ENCODE data around the gene LCN12.

The LCN12 gene

GRCh38 chr9:136945333-136946227 is 6.5 kb upstream of the LCN12 start:
- FAIRE-seq: no peak

GRCh38 chr9:136946228-136947027 is 5.6 kb upstream of the LCN12 start:
- no peak for FAIRE-seq

GRCh38 chr9:136947028-136947891 is 4.8 kb upstream of the LCN12 start:
- FAIRE-seq: no peak

GRCh38 chr9:136947955-136948510 is 4.0 kb upstream of the LCN12 start:
- FAIRE-seq: no peak

GRCh38 chr9:136949239-136949816 is 2.7 kb upstream of the LCN12 start:
- FAIRE-seq: no peak

GRCh38 chr9:136949817-136950655 is 2.0 kb upstream of the LCN12 start:
- no peak for FAIRE-seq

GRCh38 chr9:136950656-136951276 is 1.3 kb upstream of the LCN12 start:
- FAIRE-seq: no peak

- FAIRE-seq: no peak
Observed at GRCh38 chr9:136952321-136952850, 313 bp downstream of the LCN12 start.

- FAIRE-seq: no peak
Observed at GRCh38 chr9:136952876-136953770, 1.1 kb downstream of the LCN12 start.

GRCh38 chr9:136953771-136954269 is 1.7 kb downstream of the LCN12 start:
- no peak for FAIRE-seq

- no peak for FAIRE-seq
Observed at GRCh38 chr9:136954270-136955083, 2.4 kb downstream of the LCN12 start.

GRCh38 chr9:136955202-136955942 is 3.3 kb downstream of the LCN12 start:
- no peak for FAIRE-seq

- FAIRE-seq: no peak
Observed at GRCh38 chr9:136955943-136956335, 3.9 kb downstream of the LCN12 start.

GRCh38 chr9:136956604-136957003 is 4.5 kb downstream of the LCN12 start:
- FAIRE-seq: no peak

- FAIRE-seq: no peak
Observed at GRCh38 chr9:136957461-136957860, 5.4 kb downstream of the LCN12 start.

- no peak for FAIRE-seq
Observed at GRCh38 chr9:136957901-136958300, 5.8 kb downstream of the LCN12 start.

- no peak for FAIRE-seq
Observed at GRCh38 chr9:136958473-136958872, 6.4 kb downstream of the LCN12 start.

Data from TTC549 (cell line).